Epithelial cell of proximal tubule (primary cell): ENCODE data around the gene INSYN2B. TPM values are rescaled to one million over a fixed set of nuclear protein-coding genes. Genes with fewer than 3 reads are reported as not detected.

Source experiments
- DNase-seq: peaks from one replicate; pipeline ENCODE4 v3.0.0-alpha.2; 2011; ENCODE audit warnings: low read depth
- H3K4me3 ChIP-seq: 2 replicates; pipeline ENCODE4 v1.5.1; 2011; ENCODE audit warnings: low read depth, mild to moderate bottlenecking, low read length
- total RNA-seq: library from RNA; depleted of rRNA; stranded (reverse); fragments of >200 nt; gene quantifications from 2 replicates; pipeline ENCODE4 v1.2.3, GENCODE V29; 2015
- TF ChIP-seq, protein P1 (sequence below): conservative IDR thresholded peaks from 2 replicates; pipeline ENCODE4 v1.5.1; 2012; ENCODE audit warnings: low read depth, mild to moderate bottlenecking, low read length

Gene INSYN2B
- total RNA-seq, 1 donor from 2014 or later: 2.0 TPM

DNA sequence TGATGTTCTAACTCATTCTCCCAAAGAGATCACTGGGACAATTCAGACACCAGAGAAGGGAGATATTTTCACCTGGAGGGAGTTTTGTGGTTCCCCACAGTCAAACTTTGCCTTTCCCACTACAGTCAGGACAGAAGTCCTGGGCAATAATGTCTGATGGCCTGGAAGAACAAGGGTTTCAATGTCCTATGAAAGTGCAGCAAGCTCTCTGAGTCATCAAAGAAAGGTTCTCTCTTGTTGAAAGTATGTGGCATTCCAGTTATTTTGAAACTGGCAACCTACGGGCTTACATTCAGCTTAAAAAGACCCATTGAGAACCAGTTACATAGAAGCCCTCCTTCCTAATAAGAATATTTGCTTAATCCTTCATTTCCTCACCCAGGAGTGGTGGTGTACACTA is 103.9 kb downstream of the INSYN2B start:
- TF ChIP-seq, protein P1, sequence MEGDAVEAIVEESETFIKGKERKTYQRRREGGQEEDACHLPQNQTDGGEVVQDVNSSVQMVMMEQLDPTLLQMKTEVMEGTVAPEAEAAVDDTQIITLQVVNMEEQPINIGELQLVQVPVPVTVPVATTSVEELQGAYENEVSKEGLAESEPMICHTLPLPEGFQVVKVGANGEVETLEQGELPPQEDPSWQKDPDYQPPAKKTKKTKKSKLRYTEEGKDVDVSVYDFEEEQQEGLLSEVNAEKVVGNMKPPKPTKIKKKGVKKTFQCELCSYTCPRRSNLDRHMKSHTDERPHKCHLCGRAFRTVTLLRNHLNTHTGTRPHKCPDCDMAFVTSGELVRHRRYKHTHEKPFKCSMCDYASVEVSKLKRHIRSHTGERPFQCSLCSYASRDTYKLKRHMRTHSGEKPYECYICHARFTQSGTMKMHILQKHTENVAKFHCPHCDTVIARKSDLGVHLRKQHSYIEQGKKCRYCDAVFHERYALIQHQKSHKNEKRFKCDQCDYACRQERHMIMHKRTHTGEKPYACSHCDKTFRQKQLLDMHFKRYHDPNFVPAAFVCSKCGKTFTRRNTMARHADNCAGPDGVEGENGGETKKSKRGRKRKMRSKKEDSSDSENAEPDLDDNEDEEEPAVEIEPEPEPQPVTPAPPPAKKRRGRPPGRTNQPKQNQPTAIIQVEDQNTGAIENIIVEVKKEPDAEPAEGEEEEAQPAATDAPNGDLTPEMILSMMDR: no peak
- DNase-seq: no peak
- H3K4me3 ChIP-seq: no peak overlapping the region

- TF ChIP-seq, protein P1: no peak
- no peak overlapping the region for H3K4me3 ChIP-seq
- no peak for DNase-seq
Measured at GRCh38 chr5:169875731-169876130, 104.6 kb downstream of the INSYN2B start.

- H3K4me3 ChIP-seq: no peak overlapping the region
- TF ChIP-seq, protein P1: no peak
- no peak for DNase-seq
Measured at GRCh38 chr5:169875091-169875728, 105.1 kb downstream of the INSYN2B start.

DNA sequence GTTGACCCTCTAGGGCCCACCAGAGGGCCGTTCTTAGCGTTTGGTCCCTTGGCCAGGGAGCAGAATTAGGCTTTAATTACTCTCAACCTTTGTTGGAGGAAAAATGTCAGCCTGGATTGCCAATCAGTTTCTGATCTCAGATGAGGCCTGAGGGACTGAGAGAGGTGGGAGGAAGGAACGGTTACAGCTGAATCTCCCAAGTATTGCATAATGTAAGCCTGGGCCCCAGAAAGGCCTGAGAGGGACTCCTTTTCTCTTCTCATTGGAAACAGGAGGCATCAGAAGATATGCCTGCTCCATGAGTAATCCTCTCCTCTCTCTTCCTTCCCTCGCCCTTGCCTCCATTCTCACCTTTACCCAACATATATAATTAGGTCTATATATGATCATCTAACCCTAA is 105.7 kb downstream of the INSYN2B start:
- H3K4me3 ChIP-seq: no peak overlapping the region
- no peak for DNase-seq
- TF ChIP-seq, protein P1: no peak

- no peak overlapping the region for H3K4me3 ChIP-seq
- TF ChIP-seq, protein P1: no peak
- DNase-seq: no peak
Measured at GRCh38 chr5:169873642-169874041, 106.7 kb downstream of the INSYN2B start.

DNA sequence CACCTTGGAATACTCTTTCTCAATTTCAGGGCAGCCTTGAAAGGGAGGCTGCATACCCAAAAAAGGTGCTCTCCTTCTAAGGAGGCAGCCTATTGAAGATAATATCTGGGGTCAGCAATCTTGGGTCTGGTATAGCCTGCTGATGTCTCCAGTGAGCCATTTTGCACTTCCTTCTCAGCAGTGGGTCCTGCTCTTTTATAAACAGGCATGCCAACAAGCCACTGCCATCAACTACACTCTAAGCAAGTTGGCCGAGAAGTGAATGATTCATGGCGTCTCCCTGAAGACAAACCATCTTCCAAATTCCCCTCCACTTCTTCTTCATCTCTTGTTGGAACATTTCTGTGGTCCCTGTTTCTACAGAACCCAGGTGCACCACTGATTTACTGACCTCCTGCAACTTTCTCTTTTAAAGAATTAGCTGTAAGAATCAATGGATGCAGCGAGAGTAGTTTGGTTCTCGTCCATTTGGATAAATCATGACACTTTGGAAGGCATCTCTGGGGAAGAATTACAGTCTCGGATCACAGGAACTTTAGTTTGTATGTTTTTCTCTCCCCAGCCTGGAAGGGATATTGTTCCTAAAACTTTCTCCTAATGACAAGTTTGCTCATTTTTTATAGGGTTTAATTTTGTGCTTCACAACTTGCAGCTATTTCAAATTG is 108.3 kb downstream of the INSYN2B start:
- TF ChIP-seq, protein P1: no peak
- no peak overlapping the region for H3K4me3 ChIP-seq
- no peak for DNase-seq

DNA sequence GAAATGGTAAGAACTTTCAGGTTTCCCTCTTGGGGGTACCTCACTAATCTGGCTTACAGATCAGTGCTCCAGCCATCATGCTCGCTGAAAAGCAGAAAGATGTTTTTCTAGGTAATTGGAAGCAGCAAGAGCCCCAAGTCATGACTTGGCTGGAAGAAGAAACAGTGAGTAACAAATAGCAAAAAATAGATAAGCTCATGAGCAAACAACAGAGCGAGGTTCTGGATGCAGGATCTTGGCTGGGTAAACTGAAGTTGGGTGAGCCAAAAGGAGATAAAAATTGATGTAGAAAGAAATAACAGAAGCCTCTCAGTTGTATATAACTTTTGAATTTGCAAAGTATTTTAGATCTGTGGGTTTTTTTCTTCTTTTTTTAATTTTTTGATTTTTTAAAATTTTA is 110.1 kb downstream of the INSYN2B start:
- TF ChIP-seq, protein P1: no peak
- H3K4me3 ChIP-seq: no peak overlapping the region
- no peak for DNase-seq
